ENCODE measurements around the gene MATR3. TPM values are rescaled to one million over a fixed set of nuclear protein-coding genes. Genes with fewer than 3 reads are reported as not detected.

MATR3 gene
- total RNA-seq, 1 experiment from 2014 or later, result 194 TPM

GRCh38 chr5:139361835-139362429 lies 68.4 kb downstream of the MATR3 start:
- POLR2A ChIA-PET, result interaction anchor here (0.6 kb wide), 1 partner anchor 284 kb away, joined by 4 read pairs; no protein-coding TSS in a partner anchor
- H3K4me3 ChIP-seq (ENCODE audit: low read depth, low read length), result no peak overlapping the region
- Mint-ChIP-seq H3K4me3 (ENCODE audit: unreplicated experiment) (no peak overlapping the region), H3K4me1 (ENCODE audit: low read depth, unreplicated experiment) (no peaks in the 10 kb centered on the region), H3K36me3 (ENCODE audit: insufficient read depth, unreplicated experiment) (peaks cover 51% of the 10 kb centered on the region), H3K9me3 (ENCODE audit: unreplicated experiment) (no peaks in the 10 kb centered on the region), H3K27ac (ENCODE audit: unreplicated experiment) (no peak overlapping the region), H3K27me3 (ENCODE audit: insufficient read depth, unreplicated experiment) (no peaks in the 10 kb centered on the region)
- H3K27me3 ChIP-seq (replicated peaks; ENCODE audit: control insufficient read depth, insufficient read depth, low read length), result no peaks in the 10 kb centered on the region
- TF ChIP-seq CTCF (IDR thresholded peaks at IDR 0.05; ENCODE audit: insufficient read depth in 1 of 2, low read depth in 1 of 2, low read length in 1 of 2, severe bottlenecking in 1 of 2, unreplicated experiment in 1 of 2), result no peak
- no peaks in the 10 kb centered on the region for H3K4me1 ChIP-seq
- CTCF ChIA-PET, result no interaction called here
- H3K36me3 ChIP-seq (ENCODE audit: control insufficient read depth, insufficient read depth, low read length), result no peaks in the 10 kb centered on the region
- intact Hi-C loops (cut with micrococcal nuclease; ENCODE audit: unreplicated experiment), result no loop called here
- H3K9me3 ChIP-seq, result no peaks in the 10 kb centered on the region
- DNase-seq, result no peak
- BruUV-seq (replicated peaks), result no TSS peak

- H3K36me3 Mint-ChIP-seq (ENCODE audit: insufficient read depth, unreplicated experiment), result peaks cover 60% of the 10 kb centered on the region
- POLR2A ChIA-PET, result interaction anchor here (0.5 kb wide), 1 partner anchor 1316 kb away, joined by 4 read pairs; no protein-coding TSS in a partner anchor
- BruUV-seq (replicated peaks), result no TSS peak
- H3K4me3 ChIP-seq (ENCODE audit: low read depth, low read length), result no peak overlapping the region
- H3K4me1 Mint-ChIP-seq (ENCODE audit: low read depth, unreplicated experiment), result no peaks in the 10 kb centered on the region
- CTCF ChIA-PET, result interaction anchor here (0.6 kb wide), 1 partner anchor 22 kb away, joined by 3 read pairs; the partner anchor contains the start of gene PAIP2
- H3K9me3 ChIP-seq, result no peaks in the 10 kb centered on the region
- H3K4me1 ChIP-seq, result no peaks in the 10 kb centered on the region
- H3K27ac Mint-ChIP-seq (ENCODE audit: unreplicated experiment), result no peak overlapping the region
- no peak overlapping the region for H3K4me3 Mint-ChIP-seq (ENCODE audit: unreplicated experiment)
- no peak for DNase-seq
- TF ChIP-seq CTCF (IDR thresholded peaks at IDR 0.05; ENCODE audit: insufficient read depth in 1 of 2, low read depth in 1 of 2, low read length in 1 of 2, severe bottlenecking in 1 of 2, unreplicated experiment in 1 of 2), result no peak
- H3K27me3 Mint-ChIP-seq (ENCODE audit: insufficient read depth, unreplicated experiment), result no peaks in the 10 kb centered on the region
- no peaks in the 10 kb centered on the region for H3K9me3 Mint-ChIP-seq (ENCODE audit: unreplicated experiment)
- intact Hi-C loops (cut with micrococcal nuclease; ENCODE audit: unreplicated experiment), result no loop called here
- H3K36me3 ChIP-seq (ENCODE audit: control insufficient read depth, insufficient read depth, low read length), result 0 out of 2 replicates have a peak, but pooled peaks cover 1% of the 10 kb centered on the region
- H3K27me3 ChIP-seq (replicated peaks; ENCODE audit: control insufficient read depth, insufficient read depth, low read length), result no peaks in the 10 kb centered on the region
These were observed 70.4 kb downstream of the MATR3 start for GRCh38 chr5:139363937-139364336.

- Histone ChIP-seq H3K4me3 (ENCODE audit: low read depth, low read length) (no peak overlapping the region), H3K4me1 (no peaks in the 10 kb centered on the region), H3K36me3 (ENCODE audit: control insufficient read depth, insufficient read depth, low read length) (0 out of 2 replicates have a peak, but pooled peaks cover 1% of the 10 kb centered on the region), H3K9me3 (no peaks in the 10 kb centered on the region), H3K27me3 (replicated peaks; ENCODE audit: control insufficient read depth, insufficient read depth, low read length) (no peaks in the 10 kb centered on the region)
- Mint-ChIP-seq H3K27me3 (ENCODE audit: insufficient read depth, unreplicated experiment) (no peaks in the 10 kb centered on the region), H3K27ac (ENCODE audit: unreplicated experiment) (no peak overlapping the region), H3K4me3 (ENCODE audit: unreplicated experiment) (no peak overlapping the region), H3K9me3 (ENCODE audit: unreplicated experiment) (no peaks in the 10 kb centered on the region), H3K4me1 (ENCODE audit: low read depth, unreplicated experiment) (no peaks in the 10 kb centered on the region), H3K36me3 (ENCODE audit: insufficient read depth, unreplicated experiment) (peaks cover 60% of the 10 kb centered on the region)
- TF ChIP-seq CTCF (IDR thresholded peaks at IDR 0.05; ENCODE audit: insufficient read depth in 1 of 2, low read depth in 1 of 2, low read length in 1 of 2, severe bottlenecking in 1 of 2, unreplicated experiment in 1 of 2), result no peak
- POLR2A ChIA-PET, result no interaction called here
- CTCF ChIA-PET, result interaction anchor here (0.6 kb wide), 1 partner anchor 23 kb away, joined by 3 read pairs; the partner anchor contains the start of gene PAIP2
- no TSS peak for BruUV-seq (replicated peaks)
- no peak for DNase-seq
- intact Hi-C loops (cut with micrococcal nuclease; ENCODE audit: unreplicated experiment), result no loop called here
These were observed 70.9 kb downstream of the MATR3 start for GRCh38 chr5:139364466-139364865.

Data from Caco-2 (cell line).